Measurements from ENCODE around the gene SMU1.

Gene SMU1

DNA sequence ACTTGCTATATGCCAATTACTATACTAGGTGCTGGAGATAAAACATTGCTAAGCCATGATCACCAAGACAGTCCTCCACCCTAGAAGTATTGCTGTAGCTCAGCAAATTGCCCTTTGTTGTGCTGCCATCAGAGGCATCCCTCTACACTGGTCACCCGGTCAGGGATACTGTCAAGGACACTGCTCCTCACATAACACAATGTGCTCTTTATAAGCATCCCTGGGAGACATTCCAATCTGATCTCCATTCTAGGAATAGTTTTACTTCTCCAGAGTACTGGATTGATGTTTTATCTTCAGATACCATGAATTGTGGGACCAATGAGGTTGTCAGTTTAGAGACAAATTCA lies 61.8 kb downstream of the SMU1 start:
- no peaks in the 10 kb centered on the region for H3K79me2 ChIP-seq (ENCODE audit: insufficient read depth, low read length)
- TF ChIP-seq, protein P1, sequence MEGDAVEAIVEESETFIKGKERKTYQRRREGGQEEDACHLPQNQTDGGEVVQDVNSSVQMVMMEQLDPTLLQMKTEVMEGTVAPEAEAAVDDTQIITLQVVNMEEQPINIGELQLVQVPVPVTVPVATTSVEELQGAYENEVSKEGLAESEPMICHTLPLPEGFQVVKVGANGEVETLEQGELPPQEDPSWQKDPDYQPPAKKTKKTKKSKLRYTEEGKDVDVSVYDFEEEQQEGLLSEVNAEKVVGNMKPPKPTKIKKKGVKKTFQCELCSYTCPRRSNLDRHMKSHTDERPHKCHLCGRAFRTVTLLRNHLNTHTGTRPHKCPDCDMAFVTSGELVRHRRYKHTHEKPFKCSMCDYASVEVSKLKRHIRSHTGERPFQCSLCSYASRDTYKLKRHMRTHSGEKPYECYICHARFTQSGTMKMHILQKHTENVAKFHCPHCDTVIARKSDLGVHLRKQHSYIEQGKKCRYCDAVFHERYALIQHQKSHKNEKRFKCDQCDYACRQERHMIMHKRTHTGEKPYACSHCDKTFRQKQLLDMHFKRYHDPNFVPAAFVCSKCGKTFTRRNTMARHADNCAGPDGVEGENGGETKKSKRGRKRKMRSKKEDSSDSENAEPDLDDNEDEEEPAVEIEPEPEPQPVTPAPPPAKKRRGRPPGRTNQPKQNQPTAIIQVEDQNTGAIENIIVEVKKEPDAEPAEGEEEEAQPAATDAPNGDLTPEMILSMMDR (conservative IDR thresholded peaks at IDR 0.05; ENCODE audit: low read length) = no peak
- no peak overlapping the region for H3K4me2 ChIP-seq (ENCODE audit: low read depth, low read length, poor library complexity, severe bottlenecking)
- no peak overlapping the region for H3K9ac ChIP-seq (ENCODE audit: low read depth, low read length, poor library complexity, severe bottlenecking)
- H3K9me3 ChIP-seq (ENCODE audit: insufficient read depth, low read depth, low read length) = no peaks in the 10 kb centered on the region
- H4K20me1 ChIP-seq (ENCODE audit: insufficient read depth, low read length, poor library complexity, severe bottlenecking) = no peaks in the 10 kb centered on the region
- no peak overlapping the region for H3K4me3 ChIP-seq (ENCODE audit: low read length, poor library complexity, severe bottlenecking)
- H3K36me3 ChIP-seq (ENCODE audit: insufficient read depth, low read length) = no peaks in the 10 kb centered on the region
- no peaks in the 10 kb centered on the region for H3K4me1 ChIP-seq (ENCODE audit: insufficient read depth, low read length, poor library complexity, severe bottlenecking)
- no peaks in the 10 kb centered on the region for H3K27me3 ChIP-seq (ENCODE audit: insufficient read depth, low read length, poor library complexity, severe bottlenecking)
- no peaks in the 10 kb centered on the region for H3K9me2 ChIP-seq (replicated peaks; ENCODE audit: low read depth, low read length)
- no peak overlapping the region for H2AFZ ChIP-seq (ENCODE audit: low read length)
- no peaks in the 10 kb centered on the region for H3F3A ChIP-seq (ENCODE audit: low read depth)

GRCh38 chr9:33013962-33014664 lies 62.4 kb downstream of the SMU1 start:
- Histone ChIP-seq H3K4me1 (ENCODE audit: insufficient read depth, low read length, poor library complexity, severe bottlenecking) (no peaks in the 10 kb centered on the region), H3K4me3 (ENCODE audit: low read length, poor library complexity, severe bottlenecking) (no peak overlapping the region), H4K20me1 (ENCODE audit: insufficient read depth, low read length, poor library complexity, severe bottlenecking) (no peaks in the 10 kb centered on the region), H3K79me2 (ENCODE audit: insufficient read depth, low read length) (no peaks in the 10 kb centered on the region), H3F3A (ENCODE audit: low read depth) (no peaks in the 10 kb centered on the region), H3K9ac (ENCODE audit: low read depth, low read length, poor library complexity, severe bottlenecking) (no peak overlapping the region), H3K4me2 (ENCODE audit: low read depth, low read length, poor library complexity, severe bottlenecking) (no peak overlapping the region), H3K9me2 (replicated peaks; ENCODE audit: low read depth, low read length) (no peaks in the 10 kb centered on the region), H3K36me3 (ENCODE audit: insufficient read depth, low read length) (no peaks in the 10 kb centered on the region), H3K27me3 (ENCODE audit: insufficient read depth, low read length, poor library complexity, severe bottlenecking) (no peaks in the 10 kb centered on the region), H2AFZ (ENCODE audit: low read length) (no peak overlapping the region), H3K9me3 (ENCODE audit: insufficient read depth, low read depth, low read length) (no peaks in the 10 kb centered on the region)
- TF ChIP-seq, protein P1 (conservative IDR thresholded peaks at IDR 0.05; ENCODE audit: low read length) = no peak
- TF ChIP-seq EZH2phosphoT487 (IDR thresholded peaks at IDR 0.05; ENCODE audit: borderline replicate concordance) = no peak

- no peak overlapping the region for H3K4me2 ChIP-seq (ENCODE audit: low read depth, low read length, poor library complexity, severe bottlenecking)
- H4K20me1 ChIP-seq (ENCODE audit: insufficient read depth, low read length, poor library complexity, severe bottlenecking) = no peaks in the 10 kb centered on the region
- no peak overlapping the region for H2AFZ ChIP-seq (ENCODE audit: low read length)
- no peak overlapping the region for H3K9ac ChIP-seq (ENCODE audit: low read depth, low read length, poor library complexity, severe bottlenecking)
- H3K4me3 ChIP-seq (ENCODE audit: low read length, poor library complexity, severe bottlenecking) = no peak overlapping the region
- H3K27me3 ChIP-seq (ENCODE audit: insufficient read depth, low read length, poor library complexity, severe bottlenecking) = no peaks in the 10 kb centered on the region
- H3F3A ChIP-seq (ENCODE audit: low read depth) = no peaks in the 10 kb centered on the region
- no peaks in the 10 kb centered on the region for H3K9me2 ChIP-seq (replicated peaks; ENCODE audit: low read depth, low read length)
- TF ChIP-seq EZH2phosphoT487 (IDR thresholded peaks at IDR 0.05; ENCODE audit: borderline replicate concordance) = no peak
- no peaks in the 10 kb centered on the region for H3K9me3 ChIP-seq (ENCODE audit: insufficient read depth, low read depth, low read length)
- H3K79me2 ChIP-seq (ENCODE audit: insufficient read depth, low read length) = no peaks in the 10 kb centered on the region
- no peaks in the 10 kb centered on the region for H3K36me3 ChIP-seq (ENCODE audit: insufficient read depth, low read length)
- no peaks in the 10 kb centered on the region for H3K4me1 ChIP-seq (ENCODE audit: insufficient read depth, low read length, poor library complexity, severe bottlenecking)
Observed at GRCh38 chr9:33012328-33013069, 64.0 kb downstream of the SMU1 start.
